DOHH2 (cell line): ENCODE results near the gene PASK.

ENCODE experiments used
- H3F3A ChIP-seq: fragments of 200-600 bp; sonication (generic), shearing (Covaris generic); 2 replicates; pipeline ENCODE4 v1.6.0; 2016; ENCODE audit warnings: antibody characterized with exemption, mild to moderate bottlenecking; ENCODE audit not compliant: control insufficient read depth, insufficient read depth
- H3K27ac ChIP-seq: fragments of 200-600 bp; sonication (generic); 2 replicates; pipeline ENCODE4 v1.5.1; 2014; ENCODE audit warnings: low read depth, mild to moderate bottlenecking, low read length, moderate library complexity
- H3K27me3 ChIP-seq: fragments of 200-600 bp; sonication (generic); 2 replicates; pipeline ENCODE4 v1.6.1; 2014; ENCODE audit warnings: mild to moderate bottlenecking, low read length, mixed read lengths; ENCODE audit not compliant: control insufficient read depth
- H3K36me3 ChIP-seq: fragments of 200-600 bp; sonication (generic); 2 replicates; pipeline ENCODE4 v1.6.1; 2014; ENCODE audit warnings: mild to moderate bottlenecking, low read length, moderate library complexity, mixed read lengths; ENCODE audit not compliant: control insufficient read depth
- H3K4me1 ChIP-seq: fragments of 200-600 bp; sonication (generic); 2 replicates; pipeline ENCODE4 v1.6.1; 2014; ENCODE audit warnings: mild to moderate bottlenecking, low read length, mixed read lengths; ENCODE audit not compliant: control insufficient read depth
- H3K4me2 ChIP-seq: fragments of 200-600 bp; sonication (generic); 2 replicates; pipeline ENCODE4 v1.6.0; 2014; ENCODE audit warnings: mild to moderate bottlenecking, low read length, moderate library complexity
- H3K4me3 ChIP-seq: fragments of 200-600 bp; sonication (generic); 2 replicates; pipeline ENCODE4 v1.5.1; 2014; ENCODE audit warnings: mild to moderate bottlenecking, low read length, mixed read lengths
- H3K79me2 ChIP-seq: fragments of 200-600 bp; sonication (generic); 2 replicates; pipeline ENCODE4 v1.6.1; 2014; ENCODE audit warnings: mild to moderate bottlenecking, low read length, mixed read lengths; ENCODE audit not compliant: control insufficient read depth
- H3K9me2 ChIP-seq: fragments of 200-600 bp; sonication (generic); replicated peaks from 2 replicates; pipeline ENCODE4 v1.6.1; 2014; ENCODE audit warnings: mild to moderate bottlenecking, low read length, mixed read lengths; ENCODE audit not compliant: control insufficient read depth
- H3K9me3 ChIP-seq: fragments of 200-600 bp; sonication (generic); 2 replicates; pipeline ENCODE4 v1.6.1; 2014; ENCODE audit warnings: antibody characterized with exemption, low read length, mixed read lengths; ENCODE audit not compliant: control insufficient read depth, insufficient read depth
- H4K20me1 ChIP-seq: fragments of 200-600 bp; sonication (generic); 2 replicates; pipeline ENCODE4 v1.6.0; 2014; ENCODE audit warnings: low read depth, mild to moderate bottlenecking, antibody characterized with exemption, low read length, moderate library complexity; ENCODE audit not compliant: control insufficient read depth, insufficient read depth
- EZH2phosphoT487 ChIP-seq: fragments of 200-600 bp; sonication (generic); IDR thresholded peaks from 2 replicates; pipeline ENCODE4 v1.6.1; 2017; ENCODE audit warnings: borderline replicate concordance, mild to moderate bottlenecking, antibody characterized with exemption, low read length, moderate library complexity, mixed read lengths
- TF ChIP-seq, protein P1 (sequence below): fragments of 200-600 bp; sonication (generic); IDR thresholded peaks from one replicate; pipeline ENCODE4 v1.5.1; 2014; ENCODE audit warnings: antibody characterized with exemption, mild to moderate bottlenecking, low read depth, low read length; ENCODE audit not compliant: poor library complexity, severe bottlenecking

The PASK gene

DNA sequence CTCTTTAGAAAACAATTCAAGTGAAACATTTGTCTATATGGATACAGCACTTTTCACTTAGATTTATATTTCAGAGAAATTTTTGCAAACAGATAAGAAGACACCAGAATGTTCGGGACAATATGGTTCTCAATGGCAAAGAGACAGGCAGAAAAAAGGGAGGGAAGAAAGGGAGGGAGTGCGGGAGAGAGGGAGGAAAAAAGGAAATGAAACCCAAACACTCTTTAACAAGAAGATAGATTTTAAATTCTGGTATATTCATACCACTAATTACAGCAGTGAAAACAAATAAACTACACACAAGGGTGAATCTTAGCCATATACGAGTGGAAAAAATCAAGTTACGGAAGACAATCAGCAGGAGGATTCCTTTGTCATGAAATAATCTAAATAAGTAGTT lies 3.0 kb downstream of the PASK start:
- H3K27me3 ChIP-seq = no peaks in the 10 kb centered on the region
- no peak overlapping the region for H3K4me3 ChIP-seq
- H3K27ac ChIP-seq = no peak overlapping the region
- peaks cover 27% of the 10 kb centered on the region for H3K4me1 ChIP-seq
- H3K9me3 ChIP-seq = no peaks in the 10 kb centered on the region
- peaks cover 73% of the 10 kb centered on the region for H3K79me2 ChIP-seq
- H3K4me2 ChIP-seq = peak overlapping the region; percentile 40
- H3F3A ChIP-seq = no peaks in the 10 kb centered on the region
- H3K36me3 ChIP-seq = peaks cover 19% of the 10 kb centered on the region
- peaks cover 3% of the 10 kb centered on the region; the same call in 1 of the 2 replicates for H4K20me1 ChIP-seq
- H3K9me2 ChIP-seq = no peaks in the 10 kb centered on the region
- TF ChIP-seq, protein P1, sequence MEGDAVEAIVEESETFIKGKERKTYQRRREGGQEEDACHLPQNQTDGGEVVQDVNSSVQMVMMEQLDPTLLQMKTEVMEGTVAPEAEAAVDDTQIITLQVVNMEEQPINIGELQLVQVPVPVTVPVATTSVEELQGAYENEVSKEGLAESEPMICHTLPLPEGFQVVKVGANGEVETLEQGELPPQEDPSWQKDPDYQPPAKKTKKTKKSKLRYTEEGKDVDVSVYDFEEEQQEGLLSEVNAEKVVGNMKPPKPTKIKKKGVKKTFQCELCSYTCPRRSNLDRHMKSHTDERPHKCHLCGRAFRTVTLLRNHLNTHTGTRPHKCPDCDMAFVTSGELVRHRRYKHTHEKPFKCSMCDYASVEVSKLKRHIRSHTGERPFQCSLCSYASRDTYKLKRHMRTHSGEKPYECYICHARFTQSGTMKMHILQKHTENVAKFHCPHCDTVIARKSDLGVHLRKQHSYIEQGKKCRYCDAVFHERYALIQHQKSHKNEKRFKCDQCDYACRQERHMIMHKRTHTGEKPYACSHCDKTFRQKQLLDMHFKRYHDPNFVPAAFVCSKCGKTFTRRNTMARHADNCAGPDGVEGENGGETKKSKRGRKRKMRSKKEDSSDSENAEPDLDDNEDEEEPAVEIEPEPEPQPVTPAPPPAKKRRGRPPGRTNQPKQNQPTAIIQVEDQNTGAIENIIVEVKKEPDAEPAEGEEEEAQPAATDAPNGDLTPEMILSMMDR = no peak
- TF ChIP-seq EZH2phosphoT487 = no peak

DNA sequence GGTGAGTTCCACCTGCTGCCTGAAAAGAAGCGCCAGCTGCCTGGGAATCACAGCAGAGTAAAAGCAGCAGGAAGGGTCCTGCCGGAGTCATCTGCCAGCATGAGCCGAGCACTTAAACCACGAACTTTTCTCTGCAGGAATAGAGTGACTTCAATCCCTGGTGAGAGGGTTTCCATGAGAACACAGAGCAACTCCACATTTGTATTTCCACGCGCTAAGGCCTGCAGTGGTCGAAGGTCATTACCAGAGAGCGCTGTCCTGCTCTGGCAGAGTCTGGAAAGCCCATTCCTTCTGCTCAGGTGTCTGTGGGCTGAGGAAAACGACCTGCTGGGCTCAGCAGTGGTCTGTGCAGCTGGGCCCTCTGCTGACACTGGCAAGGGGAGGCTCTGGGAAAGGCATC lies 6.7 kb downstream of the PASK start:
- Histone ChIP-seq H3K4me2 (no peak overlapping the region), H3K27ac (no peak overlapping the region), H4K20me1 (no peaks in the 10 kb centered on the region), H3K9me2 (no peaks in the 10 kb centered on the region), H3K4me1 (peaks cover 12% of the 10 kb centered on the region), H3K36me3 (peaks cover 48% of the 10 kb centered on the region), H3K4me3 (no peak overlapping the region), H3K27me3 (no peaks in the 10 kb centered on the region), H3K79me2 (peaks cover 48% of the 10 kb centered on the region), H3F3A (no peaks in the 10 kb centered on the region), H3K9me3 (no peaks in the 10 kb centered on the region)
- TF ChIP-seq EZH2phosphoT487 = no peak
- TF ChIP-seq, protein P1 = no peak

DNA sequence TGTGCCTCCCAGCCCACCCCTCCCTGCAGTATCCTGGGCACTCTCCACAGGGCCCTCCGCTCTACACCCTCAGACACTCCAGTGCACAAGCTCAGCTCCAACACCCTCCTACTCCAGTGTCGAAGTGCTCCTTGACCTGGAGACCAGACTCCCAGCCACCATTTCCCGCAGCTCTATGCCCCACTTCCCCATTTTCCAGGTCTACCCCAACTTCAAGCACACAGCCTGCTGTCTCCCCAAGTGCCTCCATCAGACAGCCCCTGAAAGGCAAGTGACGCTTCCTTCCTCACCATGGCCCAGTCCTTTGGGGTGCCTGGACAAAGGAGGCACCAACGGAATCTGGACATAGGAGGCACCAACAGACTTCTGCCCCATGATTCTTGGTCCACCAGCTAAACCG lies 7.2 kb downstream of the PASK start:
- Histone ChIP-seq H3K27me3 (no peaks in the 10 kb centered on the region), H3K4me2 (no peak overlapping the region), H3K27ac (no peak overlapping the region), H3K9me3 (no peaks in the 10 kb centered on the region), H3K4me3 (no peak overlapping the region), H3F3A (no peaks in the 10 kb centered on the region), H3K4me1 (peaks cover 9% of the 10 kb centered on the region), H3K36me3 (peaks cover 51% of the 10 kb centered on the region), H3K9me2 (no peaks in the 10 kb centered on the region), H3K79me2 (peaks cover 45% of the 10 kb centered on the region), H4K20me1 (no peaks in the 10 kb centered on the region)
- TF ChIP-seq, protein P1 = no peak
- no peak for TF ChIP-seq EZH2phosphoT487
